Activated naive CD8-positive, alpha-beta T cell treated with anti-CD3 and anti-CD28 coated beads, Interleukin-2, amount 50 U/mL, for 24 hours (primary cell): ENCODE measurements around the gene UBE2L5.

Source experiments
- ATAC-seq: fragments of 150-1000 bp; cut with Tn5 transposase; one replicate; pipeline ENCODE4 v1.10.0; 2021
- DNase-seq: peaks from one replicate; pipeline ENCODE4 v3.0.0; 2021
- H3K27ac Mint-ChIP-seq: one replicate; pipeline ENCODE4 v1.8.0; 2021; ENCODE audit warnings: mild to moderate bottlenecking, mixed read lengths
- H3K27me3 Mint-ChIP-seq: one replicate; pipeline ENCODE4 v1.8.0; 2021; ENCODE audit warnings: mixed read lengths
- H3K36me3 Mint-ChIP-seq: one replicate; pipeline ENCODE4 v1.8.0; 2021; ENCODE audit warnings: low read depth, mixed read lengths
- H3K4me1 Mint-ChIP-seq: one replicate; pipeline ENCODE4 v1.8.0; 2021; ENCODE audit warnings: mixed read lengths
- H3K4me3 Mint-ChIP-seq: one replicate; pipeline ENCODE4 v1.8.0; 2021; ENCODE audit warnings: mild to moderate bottlenecking, moderate library complexity, mixed read lengths
- H3K9me3 Mint-ChIP-seq: one replicate; pipeline ENCODE4 v1.8.0; 2021; ENCODE audit warnings: mixed read lengths

Gene UBE2L5

GRCh38 chr13:30415430-30416030 lies 6.8 kb upstream of the UBE2L5 start:
- DNase-seq (no peak), ATAC-seq (no peak)
- Mint-ChIP-seq H3K9me3 (no peaks in the 10 kb centered on the region), H3K27ac (no peak overlapping the region), H3K4me1 (peaks cover 26% of the 10 kb centered on the region), H3K27me3 (no peaks in the 10 kb centered on the region), H3K4me3 (no peak overlapping the region), H3K36me3 (no peaks in the 10 kb centered on the region)

DNA sequence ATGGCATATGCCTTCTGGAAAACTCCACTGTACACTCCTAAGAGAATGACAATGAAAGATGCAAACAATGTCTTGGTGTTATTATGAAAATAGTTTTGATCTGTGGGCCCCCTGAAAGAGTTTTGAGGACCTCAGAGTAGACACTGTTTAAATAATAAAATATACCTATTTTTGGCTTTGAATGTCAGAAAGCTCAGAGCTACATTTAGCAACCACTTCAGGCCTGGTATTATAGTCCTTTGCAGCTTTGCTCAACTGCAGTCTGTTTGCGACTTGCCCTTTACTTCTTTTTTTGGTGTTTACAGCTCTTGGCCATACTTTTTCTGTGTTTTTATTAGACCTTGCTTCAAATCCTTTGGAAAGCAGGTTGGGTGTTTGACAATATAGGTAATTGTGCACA lies 5.8 kb upstream of the UBE2L5 start:
- Mint-ChIP-seq H3K27ac (no peak overlapping the region), H3K4me1 (peaks cover 31% of the 10 kb centered on the region), H3K36me3 (no peaks in the 10 kb centered on the region), H3K27me3 (no peaks in the 10 kb centered on the region), H3K9me3 (no peaks in the 10 kb centered on the region), H3K4me3 (no peak overlapping the region)
- no peak for ATAC-seq
- DNase-seq, result no peak

DNA sequence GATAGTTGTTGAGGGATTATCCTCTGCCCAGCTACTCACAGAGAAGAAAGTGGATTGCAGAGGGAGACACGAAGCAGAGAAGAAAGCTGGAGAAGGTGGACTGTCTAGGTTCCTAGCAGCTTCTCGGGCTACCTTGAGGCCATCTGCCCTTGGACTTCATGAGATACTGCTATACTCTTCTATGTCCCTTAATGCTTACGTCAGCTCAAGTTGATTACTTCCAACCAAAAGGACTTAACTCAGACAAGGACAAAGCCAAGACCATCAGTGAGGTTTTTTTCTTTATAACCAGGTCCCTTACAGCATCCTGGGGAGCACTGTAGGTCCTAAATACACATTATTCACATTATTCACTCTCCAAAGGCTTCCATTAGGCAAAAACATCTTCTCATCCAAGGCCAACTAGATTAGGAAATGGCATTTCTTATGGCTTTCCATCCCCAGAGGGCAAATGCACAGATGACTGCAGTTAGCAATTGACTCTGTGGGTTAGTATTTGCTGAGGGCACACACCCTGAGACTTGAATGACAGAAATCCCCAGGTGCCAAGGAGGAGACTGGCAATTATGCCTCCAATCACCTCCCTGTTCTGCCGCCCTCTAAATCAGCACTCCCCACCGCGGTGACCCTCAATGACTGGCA lies 4.1 kb upstream of the UBE2L5 start:
- Mint-ChIP-seq H3K9me3 (no peaks in the 10 kb centered on the region), H3K27me3 (no peaks in the 10 kb centered on the region), H3K27ac (no peak overlapping the region), H3K4me1 (peaks cover 31% of the 10 kb centered on the region), H3K4me3 (no peak overlapping the region), H3K36me3 (no peaks in the 10 kb centered on the region)
- ATAC-seq (no peak), DNase-seq (no peak)

DNA sequence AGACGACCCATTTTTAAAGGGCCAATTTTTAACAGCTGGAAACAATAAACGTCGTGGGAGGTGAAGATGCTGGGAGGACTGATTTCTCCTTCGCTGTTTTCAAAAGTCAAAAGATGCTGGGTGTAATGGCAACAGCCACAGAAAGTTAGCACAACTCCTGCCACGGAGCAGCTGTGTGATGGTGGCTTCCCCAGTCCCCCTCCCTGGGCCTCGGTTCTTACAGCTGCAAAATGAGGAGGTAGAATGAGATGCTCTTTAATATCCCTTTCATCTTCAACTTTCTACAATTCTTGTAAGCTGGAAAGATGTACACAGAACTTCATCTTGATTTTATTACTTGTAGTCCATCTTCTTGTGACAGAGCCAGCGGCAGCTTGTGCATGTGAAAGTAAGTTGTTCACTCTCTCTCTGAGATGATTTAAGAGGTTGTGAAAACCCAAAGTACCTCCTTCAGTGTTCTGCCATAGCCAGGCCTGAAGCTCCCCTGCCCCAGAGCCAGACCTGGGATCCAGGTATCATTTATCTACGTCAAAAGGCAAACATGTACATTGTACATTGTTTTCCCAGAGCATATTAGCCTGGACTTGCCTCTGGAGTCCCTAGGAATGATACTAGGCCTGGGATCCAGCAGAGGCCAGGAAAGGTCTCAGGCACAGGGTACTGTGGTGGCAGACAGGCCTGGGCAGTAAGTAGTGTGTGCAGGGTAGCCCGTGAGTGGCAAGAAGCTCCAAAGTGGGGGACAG lies 3.4 kb upstream of the UBE2L5 start:
- Mint-ChIP-seq H3K27me3 (no peaks in the 10 kb centered on the region), H3K9me3 (no peaks in the 10 kb centered on the region), H3K4me3 (no peak overlapping the region), H3K4me1 (peaks cover 29% of the 10 kb centered on the region), H3K27ac (no peak overlapping the region), H3K36me3 (no peaks in the 10 kb centered on the region)
- DNase-seq (no peak), ATAC-seq (no peak)

- ATAC-seq (peak; percentile 41), DNase-seq (peak; percentile 39)
- Mint-ChIP-seq H3K4me1 (peaks cover 14% of the 10 kb centered on the region), H3K4me3 (peak overlapping the region; percentile 75), H3K36me3 (no peaks in the 10 kb centered on the region), H3K9me3 (no peaks in the 10 kb centered on the region), H3K27me3 (no peaks in the 10 kb centered on the region), H3K27ac (peak overlapping the region; percentile 72)
Measured at GRCh38 chr13:30421093-30422053, 920 bp upstream of the UBE2L5 start.

DNA sequence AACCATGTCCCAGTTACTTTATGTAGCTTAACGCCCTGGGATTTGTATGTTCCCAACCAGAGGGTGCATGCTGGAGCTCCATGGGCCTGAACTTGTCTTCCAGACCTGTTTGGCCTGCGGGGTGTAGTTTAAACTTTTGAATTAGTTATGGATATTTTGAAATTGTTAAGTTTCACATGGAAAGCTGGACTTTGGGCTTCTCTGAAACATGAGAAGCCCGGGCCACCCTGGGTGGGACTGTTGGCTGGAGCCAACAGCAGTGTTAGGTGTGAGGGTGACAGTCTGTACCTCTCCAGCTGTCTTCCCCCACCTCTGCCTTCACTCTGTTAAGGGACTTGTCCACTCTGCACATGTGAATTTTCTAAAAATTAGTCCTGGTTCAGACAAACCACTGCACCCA lies 1.6 kb downstream of the UBE2L5 start:
- DNase-seq, result no peak
- H3K27me3 Mint-ChIP-seq, result no peaks in the 10 kb centered on the region
- H3K36me3 Mint-ChIP-seq, result no peaks in the 10 kb centered on the region
- ATAC-seq, result no peak
- H3K27ac Mint-ChIP-seq, result no peak overlapping the region
- peaks cover 10% of the 10 kb centered on the region for H3K4me1 Mint-ChIP-seq
- no peaks in the 10 kb centered on the region for H3K9me3 Mint-ChIP-seq
- H3K4me3 Mint-ChIP-seq, result no peak overlapping the region

GRCh38 chr13:30429235-30429634 lies 6.9 kb downstream of the UBE2L5 start:
- Mint-ChIP-seq H3K27me3 (no peaks in the 10 kb centered on the region), H3K4me3 (no peak overlapping the region), H3K4me1 (peaks cover 30% of the 10 kb centered on the region), H3K27ac (no peak overlapping the region), H3K36me3 (no peaks in the 10 kb centered on the region), H3K9me3 (no peaks in the 10 kb centered on the region)
- DNase-seq, result no peak
- ATAC-seq, result no peak

- peaks cover 30% of the 10 kb centered on the region for H3K4me1 Mint-ChIP-seq
- H3K27me3 Mint-ChIP-seq, result no peaks in the 10 kb centered on the region
- no peaks in the 10 kb centered on the region for H3K9me3 Mint-ChIP-seq
- peak overlapping the region; percentile 68 for H3K4me3 Mint-ChIP-seq
- DNase-seq (no peak), ATAC-seq (peak; percentile 95)
- peak overlapping the region; percentile 91 for H3K27ac Mint-ChIP-seq
- no peaks in the 10 kb centered on the region for H3K36me3 Mint-ChIP-seq
Measured at GRCh38 chr13:30429721-30430694, 7.7 kb downstream of the UBE2L5 start.

- peak overlapping the region; percentile 91 for H3K27ac Mint-ChIP-seq
- DNase-seq (no peak), ATAC-seq (peak; percentile 48)
- peaks cover 2% of the 10 kb centered on the region for H3K27me3 Mint-ChIP-seq
- H3K4me3 Mint-ChIP-seq, result peak overlapping the region; percentile 68
- peaks cover 30% of the 10 kb centered on the region for H3K4me1 Mint-ChIP-seq
- no peaks in the 10 kb centered on the region for H3K9me3 Mint-ChIP-seq
- H3K36me3 Mint-ChIP-seq, result no peaks in the 10 kb centered on the region
Measured at GRCh38 chr13:30431269-30431940, 9.1 kb downstream of the UBE2L5 start.

- no peaks in the 10 kb centered on the region for H3K36me3 Mint-ChIP-seq
- peaks cover 2% of the 10 kb centered on the region for H3K27me3 Mint-ChIP-seq
- no peak overlapping the region for H3K4me3 Mint-ChIP-seq
Measured at GRCh38 chr13:30435911-30436451, 13.7 kb downstream of the UBE2L5 start.

GRCh38 chr13:30437177-30437576 lies 14.9 kb downstream of the UBE2L5 start:
- no peak for DNase-seq
- peaks cover 6% of the 10 kb centered on the region for H3K4me1 Mint-ChIP-seq
- H3K36me3 Mint-ChIP-seq, result no peaks in the 10 kb centered on the region
- no peak for ATAC-seq
- H3K9me3 Mint-ChIP-seq, result no peaks in the 10 kb centered on the region
- H3K27ac Mint-ChIP-seq, result no peak overlapping the region
- peaks cover 2% of the 10 kb centered on the region for H3K27me3 Mint-ChIP-seq
- H3K4me3 Mint-ChIP-seq, result no peak overlapping the region

More at GRCh38 chr13:30435911-30436451, 13.7 kb downstream of the UBE2L5 start:
- ATAC-seq (no peak), DNase-seq (no peak)
- peaks cover 11% of the 10 kb centered on the region for H3K4me1 Mint-ChIP-seq
- no peaks in the 10 kb centered on the region for H3K9me3 Mint-ChIP-seq
- H3K27ac Mint-ChIP-seq, result no peak overlapping the region

GRCh38 chr13:30438286-30438685 lies 16.0 kb downstream of the UBE2L5 start:
- Mint-ChIP-seq H3K27ac (no peak overlapping the region), H3K9me3 (no peaks in the 10 kb centered on the region), H3K27me3 (peaks cover 2% of the 10 kb centered on the region), H3K4me3 (no peak overlapping the region), H3K4me1 (peaks cover 9% of the 10 kb centered on the region), H3K36me3 (no peaks in the 10 kb centered on the region)
- ATAC-seq (no peak), DNase-seq (no peak)
